ENCODE results near the gene RGL1. TPM values are rescaled to one million over a fixed set of nuclear protein-coding genes. Genes with fewer than 3 reads are reported as not detected.

Gene RGL1
- total RNA-seq, 1 donor from 2014 or later = 3.2 TPM

- Histone ChIP-seq H3K27me3 (ENCODE audit: control insufficient read depth, insufficient read depth, low read length) (no peaks in the 10 kb centered on the region), H3K4me3 (ENCODE audit: low read depth, low read length) (no peak overlapping the region), H3K36me3 (ENCODE audit: control insufficient read depth, insufficient read depth, low read length) (no peaks in the 10 kb centered on the region)
- no peak for TF ChIP-seq CTCF (IDR thresholded peaks at IDR 0.05; ENCODE audit: insufficient read depth, low read length, poor library complexity, severe bottlenecking)
- no peak for DNase-seq (ENCODE audit: low read depth)
Observed at GRCh38 chr1:183912265-183912886, 107.5 kb downstream of the RGL1 start.

- Histone ChIP-seq H3K4me3 (ENCODE audit: low read depth, low read length) (no peak overlapping the region), H3K27me3 (ENCODE audit: control insufficient read depth, insufficient read depth, low read length) (no peaks in the 10 kb centered on the region), H3K36me3 (ENCODE audit: control insufficient read depth, insufficient read depth, low read length) (no peaks in the 10 kb centered on the region)
- DNase-seq (ENCODE audit: low read depth) = no peak
- TF ChIP-seq CTCF (IDR thresholded peaks at IDR 0.05; ENCODE audit: insufficient read depth, low read length, poor library complexity, severe bottlenecking) = no peak
Observed at GRCh38 chr1:183913567-183913993, 108.7 kb downstream of the RGL1 start.

- Histone ChIP-seq H3K27me3 (ENCODE audit: control insufficient read depth, insufficient read depth, low read length) (no peaks in the 10 kb centered on the region), H3K36me3 (ENCODE audit: control insufficient read depth, insufficient read depth, low read length) (no peaks in the 10 kb centered on the region), H3K4me3 (ENCODE audit: low read depth, low read length) (no peak overlapping the region)
- TF ChIP-seq CTCF (IDR thresholded peaks at IDR 0.05; ENCODE audit: insufficient read depth, low read length, poor library complexity, severe bottlenecking) = no peak
- no peak for DNase-seq (ENCODE audit: low read depth)
Observed at GRCh38 chr1:183914276-183914675, 109.4 kb downstream of the RGL1 start.

GRCh38 chr1:183914891-183915290 lies 110.0 kb downstream of the RGL1 start:
- TF ChIP-seq CTCF (IDR thresholded peaks at IDR 0.05; ENCODE audit: insufficient read depth, low read length, poor library complexity, severe bottlenecking) = no peak
- no peaks in the 10 kb centered on the region for H3K36me3 ChIP-seq (ENCODE audit: control insufficient read depth, insufficient read depth, low read length)
- DNase-seq (ENCODE audit: low read depth) = no peak
- no peaks in the 10 kb centered on the region for H3K27me3 ChIP-seq (ENCODE audit: control insufficient read depth, insufficient read depth, low read length)
- no peak overlapping the region for H3K4me3 ChIP-seq (ENCODE audit: low read depth, low read length)

- Histone ChIP-seq H3K27me3 (ENCODE audit: control insufficient read depth, insufficient read depth, low read length) (no peaks in the 10 kb centered on the region), H3K36me3 (ENCODE audit: control insufficient read depth, insufficient read depth, low read length) (no peaks in the 10 kb centered on the region), H3K4me3 (ENCODE audit: low read depth, low read length) (no peak overlapping the region)
- DNase-seq (ENCODE audit: low read depth) = peak; percentile 88
- TF ChIP-seq CTCF (IDR thresholded peaks at IDR 0.05; ENCODE audit: insufficient read depth, low read length, poor library complexity, severe bottlenecking) = peak; percentile 61
Observed at GRCh38 chr1:183915625-183916510, 110.9 kb downstream of the RGL1 start.
